H1 (cell line): ENCODE results near the gene C19orf47.

Source experiments
- CTCF ChIP-seq, 3 experiments: IDR thresholded peaks; 1 replicate in 2 of 3; 2 replicates in 1 of 3; pipeline versions ENCODE4 v1.5.1 to v1.6.1; 2011; ENCODE audit warnings: low read length in 3 of 3, mild to moderate bottlenecking in 3 of 3, inconsistent platforms in 2 of 3, low read depth in 1 of 3, moderate library complexity in 1 of 3; ENCODE audit not compliant: insufficient read depth in 1 of 3; ENCODE audit errors: control extremely low read depth in 1 of 3
- E2F6 ChIP-seq: IDR thresholded peaks from 2 replicates; pipeline ENCODE4 v1.6.1; 2012; ENCODE audit warnings: inconsistent platforms
- EP300 ChIP-seq, 2 experiments: IDR thresholded peaks; 1 replicate in 1 of 2; 2 replicates in 1 of 2; pipeline ENCODE4 v1.6.1; 2011 to 2012; ENCODE audit warnings: low read depth in 2 of 2, low read length in 2 of 2, mild to moderate bottlenecking in 2 of 2, borderline replicate concordance in 1 of 2, inconsistent platforms in 1 of 2, moderate library complexity in 1 of 2
- EZH2 ChIP-seq: fragments of 200-600 bp; sonication (generic); IDR thresholded peaks from 2 replicates; pipeline ENCODE4 v1.7.1; 2012; ENCODE audit warnings: low read depth, mild to moderate bottlenecking, moderate library complexity, low read length, inconsistent platforms; ENCODE audit not compliant: severe bottlenecking
- MAX ChIP-seq: IDR thresholded peaks from 2 replicates; pipeline ENCODE4 v1.6.1; 2012; ENCODE audit warnings: inconsistent platforms
- RXRA ChIP-seq: IDR thresholded peaks from 2 replicates; pipeline ENCODE4 v1.6.1; 2011; ENCODE audit warnings: low read depth, mild to moderate bottlenecking, low read length, moderate library complexity; ENCODE audit not compliant: insufficient read depth
- SIN3A ChIP-seq, 2 experiments: IDR thresholded peaks in 1 of 2; conservative IDR thresholded peaks in 1 of 2; 2 replicates each; pipeline ENCODE4 v1.6.1; 2011 to 2012; ENCODE audit warnings: low read length in 2 of 2, improper control_type of control experiment in 1 of 2, low read depth in 1 of 2, mild to moderate bottlenecking in 1 of 2
- SP2 ChIP-seq: IDR thresholded peaks from 2 replicates; pipeline ENCODE4 v1.6.1; 2012; ENCODE audit warnings: mild to moderate bottlenecking, low read length, inconsistent platforms
- USF2 ChIP-seq: IDR thresholded peaks from 2 replicates; pipeline ENCODE4 v1.6.1; 2011; ENCODE audit warnings: low read length, improper control_type of control experiment

- TF ChIP-seq SIN3A (conservative IDR thresholded peaks at IDR 0.05 in 1 of 2, IDR thresholded peaks at IDR 0.05 in 1 of 2; ENCODE audit: low read depth in 1 of 2, low read length in 2 of 2): no peak
- TF ChIP-seq RXRA: no peak
- no peak for TF ChIP-seq SP2
- TF ChIP-seq USF2: no peak
- TF ChIP-seq EZH2: no peak
- no peak for TF ChIP-seq EP300 (IDR thresholded peaks at IDR 0.05; ENCODE audit: borderline replicate concordance in 1 of 2, low read depth in 2 of 2, low read length in 2 of 2)
- no peak for TF ChIP-seq CTCF (IDR thresholded peaks at IDR 0.05; ENCODE audit: control extremely low read depth in 1 of 3, insufficient read depth in 1 of 3, low read depth in 1 of 3, low read length in 3 of 3)
- no peak for TF ChIP-seq E2F6
- TF ChIP-seq MAX: no peak
These were observed 66.0 kb downstream of the C19orf47 start for GRCh38 chr19:40282209-40282580.
